AG04449 (cell line): Measurements from ENCODE around the gene MBNL2.

Experiments
- CTCF ChIA-PET: fragments of 350-600 bp; formaldehyde crosslinking; extraction: SDS; loops from one replicate; lab custom pipeline; 2021; ENCODE audit warnings: antibody characterized with exemption; lab: Yijun Ruan, JAX
- POLR2A ChIA-PET: fragments of 400-600, 350-600 bp; formaldehyde crosslinking; extraction: SDS; loops from one replicate; lab custom pipeline; 2020; ENCODE audit warnings: antibody characterized with exemption, inconsistent platforms; lab: Yijun Ruan, JAX
- DNase-seq: peaks from one replicate; pipeline ENCODE4 v3.0.0-alpha.2; 2010; ENCODE audit warnings: low read depth, low spot score
- H3K4me3 ChIP-seq: 2 replicates; pipeline ENCODE4 v1.5.1; 2011; ENCODE audit warnings: low read depth, mild to moderate bottlenecking, control low read depth, low read length
- TF ChIP-seq, protein P1 (sequence below): IDR thresholded peaks from one replicate; pipeline ENCODE4 v1.5.1; 2011; ENCODE audit warnings: mild to moderate bottlenecking, moderate library complexity, low read length, control low read depth, inconsistent platforms; ENCODE audit not compliant: insufficient read depth; ENCODE audit errors: missing control alignments

Gene MBNL2

DNA sequence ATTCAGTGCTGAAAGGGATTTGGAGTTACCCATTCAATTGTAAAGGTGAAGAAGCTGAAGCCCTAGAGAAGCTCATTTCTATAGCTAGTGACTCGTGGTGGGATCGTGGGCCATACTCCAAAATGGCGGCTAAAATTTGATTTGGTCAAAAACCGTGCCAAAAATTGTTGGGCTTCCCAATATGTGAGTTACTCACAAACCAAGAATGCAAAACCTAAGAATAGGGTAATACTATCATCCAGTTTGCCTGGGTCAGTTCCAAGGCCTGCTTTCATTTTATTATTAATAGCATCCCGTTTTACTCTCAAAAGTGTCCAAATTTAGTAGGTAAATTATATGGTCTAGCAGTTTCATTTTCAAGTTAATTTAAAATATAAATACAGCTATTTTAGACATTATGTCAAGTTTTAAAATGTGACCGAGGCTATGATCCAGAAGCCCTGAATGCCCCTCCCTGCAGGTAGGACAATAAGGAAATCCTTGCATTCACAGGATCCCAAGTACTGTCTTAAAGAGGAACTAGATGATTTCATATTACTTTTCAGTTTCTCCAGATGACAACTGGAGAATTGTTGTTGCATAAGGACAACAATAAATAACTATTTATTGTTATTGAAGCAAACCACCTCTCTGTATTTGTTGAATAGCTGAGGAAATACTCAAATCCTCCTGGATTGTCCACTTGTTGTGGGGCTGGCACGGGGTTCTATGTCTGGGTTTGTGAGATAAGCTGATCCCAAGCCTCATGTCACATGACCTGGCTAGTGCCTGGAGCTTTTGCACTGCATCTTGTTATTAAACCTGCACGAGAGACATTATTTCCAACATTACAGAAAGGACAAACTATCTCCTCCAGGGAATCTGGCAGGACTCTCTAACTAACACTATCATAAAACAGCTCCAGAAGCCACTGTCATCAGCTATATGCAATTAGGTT, 200.3 kb downstream of the MBNL2 start:
- DNase-seq = no peak
- POLR2A ChIA-PET = no interaction called here
- TF ChIP-seq, protein P1, sequence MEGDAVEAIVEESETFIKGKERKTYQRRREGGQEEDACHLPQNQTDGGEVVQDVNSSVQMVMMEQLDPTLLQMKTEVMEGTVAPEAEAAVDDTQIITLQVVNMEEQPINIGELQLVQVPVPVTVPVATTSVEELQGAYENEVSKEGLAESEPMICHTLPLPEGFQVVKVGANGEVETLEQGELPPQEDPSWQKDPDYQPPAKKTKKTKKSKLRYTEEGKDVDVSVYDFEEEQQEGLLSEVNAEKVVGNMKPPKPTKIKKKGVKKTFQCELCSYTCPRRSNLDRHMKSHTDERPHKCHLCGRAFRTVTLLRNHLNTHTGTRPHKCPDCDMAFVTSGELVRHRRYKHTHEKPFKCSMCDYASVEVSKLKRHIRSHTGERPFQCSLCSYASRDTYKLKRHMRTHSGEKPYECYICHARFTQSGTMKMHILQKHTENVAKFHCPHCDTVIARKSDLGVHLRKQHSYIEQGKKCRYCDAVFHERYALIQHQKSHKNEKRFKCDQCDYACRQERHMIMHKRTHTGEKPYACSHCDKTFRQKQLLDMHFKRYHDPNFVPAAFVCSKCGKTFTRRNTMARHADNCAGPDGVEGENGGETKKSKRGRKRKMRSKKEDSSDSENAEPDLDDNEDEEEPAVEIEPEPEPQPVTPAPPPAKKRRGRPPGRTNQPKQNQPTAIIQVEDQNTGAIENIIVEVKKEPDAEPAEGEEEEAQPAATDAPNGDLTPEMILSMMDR = no peak
- no peak overlapping the region for H3K4me3 ChIP-seq
- CTCF ChIA-PET = no interaction called here

DNA sequence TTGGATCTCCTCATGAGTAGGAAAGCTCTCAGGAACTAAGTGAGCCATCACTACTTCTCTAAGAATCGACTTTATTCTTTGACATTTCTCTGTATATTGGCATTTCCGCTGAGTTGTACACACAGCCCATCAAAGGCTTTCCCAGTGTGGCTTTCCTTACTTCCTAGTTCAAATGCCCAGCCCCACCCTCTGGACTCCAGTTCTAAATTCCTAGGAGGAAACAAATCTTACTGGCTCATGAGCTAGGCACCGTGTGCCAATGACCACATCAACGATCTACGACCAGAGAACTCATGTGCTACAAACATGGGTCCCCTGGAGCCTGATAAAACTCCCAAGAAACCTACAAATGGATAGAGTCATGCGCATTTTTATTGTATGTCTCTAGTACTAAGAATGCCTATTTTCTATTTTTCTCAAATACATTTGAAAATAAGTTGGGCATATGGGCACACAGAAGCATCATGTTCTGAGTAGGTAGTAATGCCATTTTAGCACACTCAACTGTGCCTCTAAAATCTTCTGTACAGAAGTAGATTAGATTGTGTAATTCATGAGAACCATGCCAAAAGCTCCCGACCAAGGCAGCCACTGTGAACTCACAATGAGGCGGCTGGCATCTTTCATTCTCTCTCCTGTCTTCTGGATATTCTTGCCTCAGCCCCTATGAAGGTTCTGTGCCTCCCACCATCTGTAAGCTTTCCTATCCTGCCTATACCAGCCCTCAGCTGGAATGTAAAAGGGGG, 201.3 kb downstream of the MBNL2 start:
- TF ChIP-seq, protein P1 = no peak
- no peak for DNase-seq
- CTCF ChIA-PET = no interaction called here
- POLR2A ChIA-PET = no interaction called here
- no peak overlapping the region for H3K4me3 ChIP-seq

DNA sequence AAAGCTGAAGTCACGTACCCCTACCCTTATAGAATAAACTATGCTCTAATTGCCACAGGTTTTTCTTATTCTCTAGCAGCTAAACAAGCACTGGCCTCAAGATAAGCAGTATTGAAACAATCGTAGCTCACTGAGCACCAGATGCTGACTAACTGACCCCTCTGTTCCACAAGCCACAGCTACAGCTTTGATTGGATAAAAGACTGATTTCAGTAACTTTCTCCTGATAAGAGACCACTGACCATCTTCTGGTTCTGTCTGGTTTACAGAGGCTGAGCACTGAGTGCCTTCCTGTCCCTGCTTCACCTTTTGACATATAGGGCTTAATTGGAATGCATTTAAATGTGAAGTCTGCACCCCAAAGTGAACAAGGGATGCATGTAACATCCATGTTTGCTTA, 203.5 kb downstream of the MBNL2 start:
- TF ChIP-seq, protein P1 = no peak
- CTCF ChIA-PET = interaction anchor here (1.2 kb wide), 1 partner anchor 316 kb away, joined by 4 read pairs; no protein-coding TSS in a partner anchor
- POLR2A ChIA-PET = no interaction called here
- H3K4me3 ChIP-seq = no peak overlapping the region
- no peak for DNase-seq

DNA sequence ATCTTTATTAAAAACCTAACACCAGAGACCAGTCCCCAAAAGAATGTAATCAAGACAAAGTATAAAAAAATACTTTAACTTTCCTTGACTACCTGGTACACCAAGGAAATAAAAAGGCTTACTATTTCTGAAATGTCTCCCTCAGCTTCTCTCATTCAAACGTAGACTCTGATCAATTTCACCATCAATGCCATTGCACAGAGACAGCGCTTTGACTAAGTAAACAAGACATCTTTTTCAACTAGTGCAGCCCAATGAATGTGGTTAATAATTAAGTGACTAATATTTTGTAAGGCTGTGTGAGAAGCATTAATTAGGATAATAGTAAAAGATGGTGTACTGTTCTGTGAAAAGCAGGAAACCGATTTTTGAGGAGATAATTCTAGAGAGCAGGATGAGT, 204.6 kb downstream of the MBNL2 start:
- TF ChIP-seq, protein P1 = no peak
- CTCF ChIA-PET = interaction anchor here (1.2 kb wide), 1 partner anchor 317 kb away, joined by 4 read pairs; no protein-coding TSS in a partner anchor
- no peak overlapping the region for H3K4me3 ChIP-seq
- no peak for DNase-seq
- POLR2A ChIA-PET = no interaction called here

DNA sequence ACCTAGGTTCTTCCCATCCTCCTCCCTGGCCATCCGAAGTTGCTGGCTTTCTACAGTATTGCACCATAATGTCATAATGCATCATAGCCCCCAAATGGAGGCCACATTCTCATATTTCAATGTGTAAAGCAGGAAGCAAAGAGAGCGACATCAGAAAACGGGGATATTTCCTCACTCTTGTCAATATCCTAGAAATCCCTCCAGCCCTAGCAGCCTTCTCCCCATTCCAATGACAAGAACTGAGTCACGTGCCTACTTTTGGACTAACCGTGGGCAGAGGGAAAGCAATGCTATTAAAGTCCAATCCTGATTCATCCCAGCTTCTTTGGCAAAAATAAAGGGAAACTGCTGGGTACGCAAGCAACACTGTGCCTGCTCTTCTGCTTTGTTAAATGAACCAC, 207.5 kb downstream of the MBNL2 start:
- ChIA-PET CTCF (no interaction called here), POLR2A (no interaction called here)
- DNase-seq = no peak
- TF ChIP-seq, protein P1 = no peak
- peak overlapping the region; percentile 34 for H3K4me3 ChIP-seq

DNA sequence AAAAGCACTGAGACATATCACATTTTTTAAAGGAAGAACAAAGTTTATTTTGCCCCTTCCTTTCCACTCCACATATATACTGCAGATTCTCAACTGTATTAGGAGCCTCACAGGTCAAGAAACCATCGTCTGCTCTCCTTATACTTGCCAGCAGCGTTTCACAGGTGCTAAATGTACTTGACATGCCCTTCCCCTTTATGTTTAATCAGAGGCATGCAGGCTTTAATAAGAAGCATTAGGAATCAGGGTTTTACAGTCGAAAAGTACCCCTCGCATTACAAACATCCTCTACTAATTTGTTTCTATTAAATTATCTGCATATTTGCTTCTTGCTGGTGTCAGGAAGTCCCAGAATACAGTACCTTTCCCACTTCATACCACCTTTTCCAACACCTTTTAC, 208.2 kb downstream of the MBNL2 start:
- H3K4me3 ChIP-seq = no peak overlapping the region
- TF ChIP-seq, protein P1 = no peak
- ChIA-PET POLR2A (no interaction called here), CTCF (no interaction called here)
- no peak for DNase-seq
